GM12878 (cell line): ENCODE data around the gene MPST. TPM values are rescaled to one million over a fixed set of nuclear protein-coding genes. Genes with fewer than 3 reads are reported as not detected.

Source experiments
- ATAC-seq: fragments of 200-7000 bp; cut with Tn5 transposase; 3 replicates; pipeline ENCODE4 v1.9.1; 2020; ENCODE audit warnings: mild to moderate bottlenecking, moderate library complexity
- BruUV-seq: library from RNA; stranded (reverse); fragments of 400-500 nt; replicated peaks from 2 replicates; lab custom pipeline; 2021; lab: Mats Ljungman, UMichigan
- CTCF ChIA-PET: fragments of 300-600 bp; sonication (Branson Sonifier 250); formaldehyde crosslinking; extraction: SDS; loops from one replicate; lab custom pipeline; 2021; ENCODE audit warnings: inconsistent platforms; lab: Yijun Ruan, JAX
- POLR2A ChIA-PET: fragments of 350-600 bp; formaldehyde crosslinking; extraction: SDS; loops from one replicate; lab custom pipeline; 2021; ENCODE audit warnings: inconsistent platforms; lab: Charles Lee
- RAD21 ChIA-PET: fragments of 300-600 bp; sonication (Branson Sonifier 250); formaldehyde crosslinking; loops from one replicate; lab custom pipeline; 2023; ENCODE audit warnings: antibody characterized with exemption; ENCODE audit not compliant: unreplicated experiment; lab: Charles Lee
- SMC1A ChIA-PET: fragments of 300-600 bp; sonication (Branson Sonifier 250); formaldehyde crosslinking; loops from one replicate; lab custom pipeline; 2023; ENCODE audit not compliant: unreplicated experiment, uncharacterized antibody; lab: Charles Lee
- DNase-seq: peaks from one replicate; pipeline ENCODE4 v3.0.0-alpha.2; 2011; ENCODE audit warnings: low read depth, low spot score
- FAIRE-seq: peaks from 3 replicates; lab custom pipeline; 2011; peaks lifted over from hg19 to GRCh38; lab: Jason Lieb, UNC
- H2AFZ ChIP-seq: 2 replicates; pipeline ENCODE4 v1.6.0; 2011; ENCODE audit warnings: low read depth, low read length, control low read depth; ENCODE audit not compliant: control insufficient read depth
- H3K27ac ChIP-seq: 2 replicates; pipeline ENCODE4 v1.5.1; 2011; ENCODE audit warnings: control low read depth; ENCODE audit not compliant: control insufficient read depth, insufficient read depth
- H3K27me3 ChIP-seq, 2 experiments: replicated peaks in 1 of 2; 2 replicates each; pipeline versions ENCODE4 v1.6.0 to v1.6.1; 2011; ENCODE audit warnings: low read length in 1 of 2; ENCODE audit not compliant: control insufficient read depth in 2 of 2, insufficient read depth in 2 of 2
- H3K36me3 ChIP-seq, 2 experiments: 2 replicates each; pipeline ENCODE4 v1.5.1; 2011; ENCODE audit warnings: low read length in 1 of 2; ENCODE audit not compliant: control insufficient read depth in 2 of 2, insufficient read depth in 2 of 2
- H3K4me1 ChIP-seq: 2 replicates; pipeline ENCODE4 v1.6.1; 2011; ENCODE audit warnings: mild to moderate bottlenecking, low read length, moderate library complexity, mixed read lengths; ENCODE audit not compliant: control insufficient read depth, insufficient read depth
- H3K4me2 ChIP-seq: 2 replicates; pipeline ENCODE4 v1.6.0; 2011; ENCODE audit warnings: control low read depth; ENCODE audit not compliant: control insufficient read depth, insufficient read depth
- H3K4me3 ChIP-seq: fragments of 200-600 bp; sonication (generic); 2 replicates; pipeline ENCODE4 v1.5.1; 2016
- H3K79me2 ChIP-seq: 2 replicates; pipeline ENCODE4 v1.6.0; 2011; ENCODE audit warnings: low read length; ENCODE audit not compliant: control insufficient read depth, insufficient read depth
- H3K9ac ChIP-seq: 2 replicates; pipeline ENCODE4 v1.8.0; 2011; ENCODE audit warnings: low read length, control low read depth, mixed read lengths; ENCODE audit not compliant: control insufficient read depth, insufficient read depth
- H3K9me3 ChIP-seq: replicated peaks from 3 replicates; pipeline ENCODE4 v1.5.1; 2011; ENCODE audit warnings: mild to moderate bottlenecking, low read length; ENCODE audit not compliant: control insufficient read depth, insufficient read depth
- H4K20me1 ChIP-seq: 2 replicates; pipeline ENCODE4 v1.6.0; 2011; ENCODE audit not compliant: control insufficient read depth, insufficient read depth
- ATF7 ChIP-seq: fragments of 450-650 bp; IDR thresholded peaks from 2 replicates; pipeline ENCODE4 v1.6.1; 2016; ENCODE audit warnings: low read depth, mild to moderate bottlenecking
- BACH1 ChIP-seq: fragments of 450-650 bp; IDR thresholded peaks from 2 replicates; pipeline ENCODE4 v1.6.1; 2017; ENCODE audit warnings: mild to moderate bottlenecking, borderline replicate concordance
- CBX3 ChIP-seq: fragments of 200-600 bp; sonication (generic); IDR thresholded peaks from 2 replicates; pipeline ENCODE4 v1.6.1; 2016; ENCODE audit warnings: low read depth, borderline replicate concordance
- CREB1 ChIP-seq: IDR thresholded peaks from 2 replicates; pipeline ENCODE4 v1.6.1; 2012; ENCODE audit warnings: low read depth, mild to moderate bottlenecking, inconsistent platforms
- HCFC1 ChIP-seq: fragments of 150-350 bp; IDR thresholded peaks from 2 replicates; pipeline ENCODE4 v1.6.1; 2014; ENCODE audit warnings: low read length
- HDAC2 ChIP-seq: fragments of 200-600 bp; sonication (generic); IDR thresholded peaks from 2 replicates; pipeline ENCODE4 v1.6.1; 2017
- MEF2B ChIP-seq: fragments of 450-650 bp; IDR thresholded peaks from 2 replicates; pipeline ENCODE4 v1.6.1; 2018; ENCODE audit warnings: mild to moderate bottlenecking, moderate library complexity; ENCODE audit not compliant: partially characterized antibody, poor library complexity, severe bottlenecking
- NFIC ChIP-seq: IDR thresholded peaks from 2 replicates; pipeline ENCODE4 v1.6.1; 2012; ENCODE audit warnings: low read depth, mild to moderate bottlenecking, inconsistent platforms, low read length, moderate library complexity
- SP1 ChIP-seq: IDR thresholded peaks from one replicate; pipeline ENCODE4 v1.6.1; 2011; ENCODE audit warnings: low read depth, low read length
- ZNF207 ChIP-seq: fragments of 450-650 bp; IDR thresholded peaks from 2 replicates; pipeline ENCODE4 v1.6.1; 2014; ENCODE audit warnings: antibody characterized with exemption, mild to moderate bottlenecking, borderline replicate concordance
- WGBS: methylation state at CpG from one replicate; pipeline ENCODE4 v1.1.6; 2016; ENCODE audit warnings: low lambda C conversion rate; ENCODE audit not compliant: insufficient replicate concordance, insufficient coverage; ENCODE audit errors: missing lambda C conversion rate; 5-methylcytosine and 5-hydroxymethylcytosine counted together
- in situ Hi-C: fragments of 300-500 bp; cut with MboI; formaldehyde crosslinking; loops from 9 replicates; pipeline ENCODE4 v1.14.3; 2018; ENCODE audit warnings: mixed read lengths
- intact Hi-C: fragments of 100-400 bp; cut with micrococcal nuclease; formaldehyde crosslinking; loops from one replicate; pipeline ENCODE4 v1.14.2; 2022; ENCODE audit not compliant: unreplicated experiment
- polyA plus RNA-seq, 11 experiments: library from polyadenylated mRNA; depleted of rRNA in 4 of 11; unstranded in 6 of 11; stranded (reverse) in 5 of 11; fragments of >200 nt; fragmentation: Nextera tagmentation in 4 of 11; fragmentation: Illumina TruSeq in 1 of 11; extraction: Ambion mirVana in 4 of 11; extraction: Trizol in 1 of 11; gene quantifications; 1 replicate in 1 of 11; 2 replicates in 10 of 11; pipeline versions ENCODE4 v1.2.1 to v1.2.3, GENCODE V29; 2011 to 2016; ENCODE audit warnings: inconsistent platforms in 2 of 11, missing spikeins in 2 of 11, low read depth in 1 of 11
- total RNA-seq, 4 experiments: library from RNA; depleted of rRNA in 3 of 4; stranded (reverse); fragments of >200 nt in 3 of 4; fragmentation: Illumina TruSeq in 1 of 4; extraction: Trizol in 1 of 4; gene quantifications; 2 replicates each; pipeline versions ENCODE4 v1.2.1 to v1.2.3, GENCODE V29; 2013 to 2021

The MPST gene
- total and polyA plus RNA-seq, 10 of the 15 experiments (the other 5 are each of a cell fraction or from before 2014, with no cell fraction given) = 0.95 to 88.7 (median 38.5) TPM

GRCh38 chr22:37072673-37073072 lies 53.1 kb downstream of the MPST start (continued):
- no peak for TF ChIP-seq HDAC2
- no peak for TF ChIP-seq ZNF207
- TF ChIP-seq BACH1 = no peak
- TF ChIP-seq MEF2B = no peak
- no peak for TF ChIP-seq SP1
- no peak for TF ChIP-seq HCFC1
- no peak for TF ChIP-seq ATF7
- TF ChIP-seq CBX3 = no peak
- no peak for TF ChIP-seq CREB1

- RAD21 ChIA-PET = no interaction called here
- ATAC-seq = no peak
- intact Hi-C loops = no loop called here
- POLR2A ChIA-PET = no interaction called here
- TF ChIP-seq NFIC = no peak
- no peak overlapping the region for H3K27ac ChIP-seq
- WGBS = 59% methylated on average over 16 of the region's 16 CpGs
- no peak overlapping the region for H3K4me3 ChIP-seq
- peaks cover 10% of the 10 kb centered on the region for H3K4me1 ChIP-seq
- no peaks in the 10 kb centered on the region for H3K79me2 ChIP-seq
- no peak overlapping the region for H3K4me2 ChIP-seq
- SMC1A ChIA-PET = no interaction called here
- BruUV-seq = no TSS peak
- H3K9ac ChIP-seq = no peak overlapping the region
- no peaks in the 10 kb centered on the region for H3K36me3 ChIP-seq
- no peaks in the 10 kb centered on the region for H3K9me3 ChIP-seq
- no peak for DNase-seq
- no peak for FAIRE-seq
- no peaks in the 10 kb centered on the region for H4K20me1 ChIP-seq
- CTCF ChIA-PET = no interaction called here
- in situ Hi-C loops = no loop called here
- H3K27me3 ChIP-seq = peaks cover 2 to 6% of the 10 kb centered on the region in 2 experiments; a peak in 2 of 4 replicates
- no peak overlapping the region for H2AFZ ChIP-seq
These were observed 55.0 kb downstream of the MPST start for GRCh38 chr22:37074537-37074936.
